COLO668 (cell line): ENCODE data around the gene ATPAF1.
"Not testable (repeated sequence)": the region's sequence is repeated elsewhere in the genome, so short reads cannot be mapped to it uniquely, and the experiment has no call there.

Experiments
- DNase-seq: peaks from one replicate; lab custom pipeline; 2025; ENCODE audit not compliant: unreplicated experiment; lab: John Stamatoyannopoulos, UW

The ATPAF1 gene, protein sequence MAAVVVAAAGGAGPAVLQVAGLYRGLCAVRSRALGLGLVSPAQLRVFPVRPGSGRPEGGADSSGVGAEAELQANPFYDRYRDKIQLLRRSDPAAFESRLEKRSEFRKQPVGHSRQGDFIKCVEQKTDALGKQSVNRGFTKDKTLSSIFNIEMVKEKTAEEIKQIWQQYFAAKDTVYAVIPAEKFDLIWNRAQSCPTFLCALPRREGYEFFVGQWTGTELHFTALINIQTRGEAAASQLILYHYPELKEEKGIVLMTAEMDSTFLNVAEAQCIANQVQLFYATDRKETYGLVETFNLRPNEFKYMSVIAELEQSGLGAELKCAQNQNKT

DNA sequence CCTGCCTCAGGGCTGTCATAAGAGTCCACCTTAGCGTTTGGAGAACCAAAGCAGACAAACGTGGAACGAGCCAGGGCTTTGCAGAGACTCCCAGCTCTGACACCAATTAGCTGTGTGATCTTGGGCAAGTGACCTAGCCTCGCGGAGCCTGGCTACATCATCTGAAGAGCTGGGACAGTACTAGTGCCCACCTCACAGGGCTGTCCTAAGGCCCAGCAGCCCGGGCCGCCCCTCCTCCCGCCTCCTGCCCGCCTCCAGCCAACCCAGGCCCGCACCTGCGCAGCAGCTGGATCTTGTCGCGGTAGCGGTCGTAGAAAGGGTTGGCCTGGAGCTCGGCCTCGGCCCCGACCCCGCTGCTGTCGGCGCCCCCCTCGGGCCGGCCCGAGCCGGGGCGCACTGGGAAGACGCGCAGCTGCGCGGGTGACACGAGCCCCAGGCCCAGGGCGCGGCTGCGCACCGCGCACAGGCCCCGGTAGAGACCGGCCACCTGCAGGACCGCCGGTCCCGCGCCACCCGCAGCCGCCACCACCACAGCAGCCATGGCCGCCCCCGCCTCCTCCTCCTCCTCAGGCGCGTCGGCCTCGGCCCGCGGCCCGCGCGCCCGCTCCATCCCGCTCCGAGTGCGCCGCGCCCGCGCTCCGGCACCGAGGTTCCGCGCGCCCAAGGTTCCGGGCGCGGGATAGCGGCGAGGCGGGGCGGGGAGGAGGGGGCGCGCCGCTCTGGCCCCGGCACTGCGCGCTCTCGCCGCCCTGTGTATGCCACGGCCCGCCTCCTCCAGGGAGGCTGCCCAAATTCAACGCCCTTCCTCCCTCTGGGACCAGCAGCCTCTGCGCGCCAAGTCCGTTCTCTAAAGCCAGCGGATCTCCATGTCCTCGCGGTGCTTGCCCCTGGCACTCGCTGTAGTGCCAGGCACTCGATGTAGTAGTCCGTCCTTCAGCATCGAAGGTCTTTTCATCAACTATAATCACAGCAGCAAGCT lies at the start of gene ATPAF1:
TSS of gene ATPAF1 (minus strand) at position 583 of the 979 bp plus-strand sequence. CDS start at position 541, 42 bp downstream.
- peak; percentile 92 for DNase-seq

- DNase-seq: no peak
These were observed 49.5 kb upstream of the ATPAF1 start for GRCh38 chr1:46717654-46718053.

DNA sequence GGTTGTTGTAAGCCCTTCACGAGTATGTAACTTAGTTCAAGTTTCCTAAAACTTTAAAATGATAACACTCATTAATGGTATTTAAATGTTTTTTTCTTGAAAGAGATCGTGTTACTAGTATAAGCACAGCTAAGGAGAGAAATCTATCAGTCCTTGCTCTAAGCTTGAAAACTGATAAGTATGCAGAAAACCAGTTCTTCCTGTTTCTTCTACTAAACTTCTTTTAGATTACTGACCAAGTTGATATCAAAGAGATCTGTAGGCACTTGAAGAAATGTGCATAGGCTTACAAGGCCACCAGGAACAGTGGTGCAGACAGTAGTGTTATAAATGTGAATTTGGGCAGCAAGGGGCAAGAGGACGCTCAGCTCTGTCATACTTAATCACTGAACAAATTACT lies 46.8 kb upstream of the ATPAF1 start:
- DNase-seq: no peak

DNA sequence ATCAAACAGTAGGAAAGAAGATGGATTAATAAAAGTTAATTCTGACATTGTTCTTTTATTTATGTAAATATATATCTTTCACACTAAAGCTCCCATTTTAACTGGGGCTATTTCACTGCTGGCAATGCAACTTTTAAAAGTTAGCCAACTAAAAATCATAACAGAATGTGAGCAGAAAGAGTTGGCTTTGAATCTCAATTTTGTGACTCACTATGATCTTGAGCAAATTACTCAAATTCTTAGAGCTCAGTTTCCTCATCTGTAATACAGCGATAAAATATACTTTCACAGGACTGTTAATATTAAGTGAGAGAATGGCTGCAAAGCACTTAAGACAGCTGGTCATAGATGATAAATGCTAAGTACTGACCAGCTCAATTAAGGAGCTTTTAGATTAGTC lies 40.0 kb upstream of the ATPAF1 start:
- no peak for DNase-seq

GRCh38 chr1:46705408-46705807 lies 37.2 kb upstream of the ATPAF1 start:
- DNase-seq: no peak

DNA sequence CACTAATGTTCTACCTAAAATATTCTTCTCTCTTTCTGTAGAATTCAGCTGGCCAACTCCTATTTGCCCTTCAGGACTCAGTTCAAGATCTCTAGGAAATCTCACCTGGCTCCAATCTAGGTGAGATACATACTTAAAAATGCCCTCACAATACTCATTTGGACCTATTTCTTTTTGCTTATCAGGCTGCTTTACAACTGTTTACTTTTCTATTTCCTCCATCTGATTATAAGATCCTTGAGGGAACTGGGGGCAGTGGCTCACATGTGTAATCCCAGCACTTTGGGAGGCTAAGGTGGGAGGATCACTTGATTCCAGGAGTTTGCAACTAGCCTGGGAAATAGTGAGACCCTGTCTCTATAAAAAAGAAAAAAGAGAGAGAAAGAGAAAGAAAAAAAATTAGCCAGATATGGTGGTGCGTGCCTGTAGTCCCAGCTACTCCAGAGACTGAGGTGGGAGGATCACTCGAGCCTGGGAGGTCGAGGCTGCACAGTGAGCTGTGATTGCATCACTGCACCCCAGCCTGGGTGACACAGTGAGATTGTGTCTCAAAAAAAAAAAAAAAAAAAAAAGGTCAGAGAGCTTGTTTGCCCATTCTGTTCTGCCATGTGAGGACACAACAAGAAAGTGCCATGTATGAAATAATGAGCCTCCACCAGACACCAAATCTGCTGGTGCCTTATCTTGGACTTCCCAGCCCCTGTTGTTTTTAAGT lies 35.9 kb upstream of the ATPAF1 start:
- DNase-seq: no peak

GRCh38 chr1:46699666-46700065 lies 31.5 kb upstream of the ATPAF1 start:
- no peak for DNase-seq

DNA sequence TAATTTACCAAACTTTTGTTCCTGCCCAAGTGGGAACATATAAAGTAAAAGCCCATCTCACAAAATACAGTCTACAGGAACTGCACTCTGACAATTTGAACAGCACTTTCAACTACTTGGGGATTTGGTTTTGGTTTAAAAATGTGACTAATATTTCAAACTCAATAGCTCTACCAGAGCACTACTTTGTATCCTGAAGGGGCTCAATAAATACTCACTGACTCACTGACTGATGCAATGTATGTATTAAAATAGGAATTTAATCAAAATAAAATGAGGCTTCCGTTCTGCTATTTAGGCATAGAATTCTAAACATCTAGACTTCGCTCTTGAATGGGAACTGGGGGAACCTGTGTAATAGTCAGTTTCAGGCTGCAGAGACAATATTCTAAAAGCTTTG lies 28.9 kb upstream of the ATPAF1 start:
- no peak for DNase-seq

DNA sequence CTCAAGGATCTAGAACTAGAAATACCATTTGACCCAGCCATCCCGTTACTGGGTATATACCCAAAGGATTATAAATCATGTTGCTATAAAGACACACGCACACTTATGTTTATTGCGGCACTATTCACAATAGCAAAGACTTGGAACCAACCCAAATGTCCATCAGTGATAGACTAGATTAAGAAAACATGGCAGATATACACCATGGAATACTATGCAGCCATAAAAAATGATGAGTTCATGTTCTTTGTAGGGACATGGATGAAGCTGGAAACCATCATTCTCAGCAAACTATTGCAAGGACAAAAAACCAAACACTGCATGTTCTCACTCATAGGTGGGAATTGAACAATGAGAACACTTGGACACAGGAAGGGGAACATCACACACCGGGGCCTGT lies 26.5 kb upstream of the ATPAF1 start:
- DNase-seq: not testable (repeated sequence)

DNA sequence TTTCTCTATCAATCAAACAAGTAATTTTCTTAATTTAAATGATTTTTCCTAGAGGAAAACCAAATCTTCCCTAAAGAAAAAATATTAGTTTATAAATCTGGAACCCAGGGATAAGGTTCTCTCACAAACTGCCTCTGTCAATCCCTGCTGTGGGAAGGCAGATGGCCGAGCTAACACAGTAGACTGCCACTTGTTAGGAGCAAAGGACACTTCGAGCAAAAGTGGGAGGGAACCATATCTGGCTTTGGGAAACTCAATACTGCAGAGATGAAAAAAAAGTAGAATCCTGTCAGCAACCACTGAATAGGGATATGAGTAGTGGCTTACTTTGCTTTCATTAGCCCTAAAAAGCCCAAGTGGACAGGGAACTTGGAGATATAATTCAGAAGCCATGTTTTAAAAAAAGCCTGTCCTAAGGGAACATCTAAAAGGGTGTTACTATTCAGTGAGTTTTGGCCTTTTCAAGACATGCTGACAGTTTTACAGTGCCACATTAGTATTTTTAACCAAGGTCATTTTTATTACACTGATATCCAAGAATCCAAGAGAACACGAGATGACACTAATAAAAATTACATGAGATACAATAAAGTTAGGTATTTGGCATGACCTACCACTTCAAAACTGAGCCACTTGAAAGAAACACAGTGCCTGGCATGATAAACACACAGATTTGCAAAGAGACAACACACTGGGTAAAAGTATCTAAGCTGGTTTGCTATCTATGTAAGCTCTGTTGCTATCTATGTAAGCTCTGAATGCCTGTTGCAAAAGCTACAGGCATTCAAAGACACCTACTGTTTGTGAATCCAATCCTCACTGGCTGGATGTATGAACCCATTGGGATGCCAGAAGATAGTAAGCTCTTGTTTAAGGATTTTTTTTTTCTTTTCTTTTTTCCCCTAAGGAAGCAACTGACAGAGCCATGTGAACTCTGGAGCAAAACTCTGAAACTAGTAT lies 24.9 kb upstream of the ATPAF1 start:
- no peak for DNase-seq

- DNase-seq: no peak
These were observed 24.0 kb upstream of the ATPAF1 start for GRCh38 chr1:46691997-46692790.

DNA sequence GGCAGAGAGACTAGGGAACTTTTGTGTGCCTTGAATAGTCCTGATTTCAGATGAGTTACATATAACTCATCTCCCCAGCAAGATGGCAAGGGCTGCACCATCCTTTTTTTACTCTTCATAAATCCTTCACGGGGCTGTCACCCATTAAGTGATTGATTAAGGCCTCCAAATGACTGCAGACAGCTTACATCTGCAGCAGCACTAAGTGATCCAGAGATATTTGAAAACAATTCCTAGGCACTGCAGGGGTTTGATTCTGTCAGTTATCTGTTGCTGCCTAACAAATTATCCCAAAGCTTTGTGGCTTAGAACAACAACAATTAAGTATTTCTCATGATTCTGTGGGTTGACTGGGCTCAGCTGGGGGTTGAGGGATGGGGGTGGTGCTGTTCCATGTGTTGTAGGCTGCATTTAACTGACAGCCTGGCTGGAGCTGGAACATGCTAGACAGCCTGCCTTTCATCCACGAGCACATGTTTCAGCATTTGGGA lies 22.8 kb upstream of the ATPAF1 start:
- DNase-seq: no peak

- DNase-seq: no peak
These were observed 21.7 kb upstream of the ATPAF1 start for GRCh38 chr1:46689897-46690296.

DNA sequence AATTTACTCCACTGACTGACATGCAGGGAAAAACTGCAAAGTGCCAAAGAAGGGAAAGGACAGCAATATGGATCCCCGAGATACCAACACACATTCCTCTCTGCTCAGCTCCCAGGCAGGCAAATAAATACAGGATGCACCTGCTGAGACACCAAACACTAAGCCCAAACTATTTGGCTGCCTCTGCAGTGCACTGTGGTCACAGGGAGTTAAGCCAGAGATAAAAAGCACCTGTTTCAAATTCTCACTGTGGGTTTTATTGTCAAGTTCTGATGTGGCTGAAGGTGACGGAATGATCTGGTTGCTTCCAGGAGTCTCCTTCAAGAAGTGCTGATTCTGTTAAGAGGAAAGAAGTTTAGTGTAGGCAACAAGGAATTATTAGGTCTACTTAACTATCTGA lies 21.2 kb upstream of the ATPAF1 start:
- no peak for DNase-seq

GRCh38 chr1:46687921-46688509 lies 19.9 kb upstream of the ATPAF1 start:
- DNase-seq: no peak

- no peak for DNase-seq
These were observed 19.0 kb upstream of the ATPAF1 start for GRCh38 chr1:46687093-46687659.

- no peak for DNase-seq
These were observed 18.1 kb upstream of the ATPAF1 start for GRCh38 chr1:46686255-46686654.

DNA sequence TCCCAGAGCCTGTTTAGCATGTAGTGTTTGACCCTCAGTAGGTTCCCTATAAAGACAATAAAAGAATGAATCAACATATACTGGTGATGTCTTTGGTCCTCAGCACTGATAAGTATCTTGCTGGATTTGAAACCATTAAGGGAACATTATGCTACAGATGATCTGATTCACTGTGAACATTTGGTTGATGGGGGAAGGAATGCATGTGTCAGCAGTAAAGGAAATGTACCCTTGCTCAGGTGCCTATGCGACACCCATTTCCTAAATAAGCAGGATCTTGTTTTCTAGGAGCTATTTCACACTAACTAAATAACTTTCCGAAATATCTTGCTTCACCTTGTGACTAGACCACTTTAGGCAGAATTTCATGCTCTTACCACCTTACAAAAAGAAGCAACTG lies 16.5 kb upstream of the ATPAF1 start:
- no peak for DNase-seq

DNA sequence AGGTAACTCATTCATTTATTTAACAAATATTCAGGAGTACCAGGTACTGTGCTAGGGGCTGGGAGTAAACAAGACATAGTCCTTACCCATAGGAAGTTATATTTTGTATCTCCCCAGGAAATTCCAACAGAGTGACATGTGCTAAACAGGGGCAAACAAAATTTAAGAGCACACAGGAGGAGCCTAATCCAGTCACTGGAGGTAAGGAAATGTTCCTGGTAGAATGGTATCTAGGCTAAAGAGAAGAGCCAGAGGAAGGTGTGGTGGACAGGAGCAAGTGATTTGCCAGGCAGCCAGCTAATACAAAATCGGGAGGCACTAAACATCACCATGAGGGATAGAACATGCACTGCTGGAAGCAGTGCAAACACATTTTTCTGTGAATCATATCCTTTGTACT lies 13.9 kb upstream of the ATPAF1 start:
- DNase-seq: no peak
